Measurements from ENCODE around the gene KERA. TPM values are rescaled to one million over a fixed set of nuclear protein-coding genes. Genes with fewer than 3 reads are reported as not detected.

The KERA gene
- total RNA-seq, 6 experiments from 2014 or later, result not detected

- H3K27me3 ChIP-seq, result no peaks in the 10 kb centered on the region
- ATAC-seq (no peak), DNase-seq (no peak)
- no peaks in the 10 kb centered on the region for H3K9me3 ChIP-seq
- H3K4me3 ChIP-seq, result no peak overlapping the region
- no peaks in the 10 kb centered on the region for H3K4me1 ChIP-seq
- TF ChIP-seq CTCF (IDR thresholded peaks at IDR 0.05) (no peak), POLR2A (IDR thresholded peaks at IDR 0.05) (no peak)
- WGBS (ENCODE audit: insufficient coverage, low coverage, low lambda C conversion rate, missing lambda C conversion rate), result 33% methylated on average over 1 of the region's 1 CpG
- no peaks in the 10 kb centered on the region for H3K36me3 ChIP-seq
- intact Hi-C loops (cut with DNase I), result no loop called here
- H3K27ac ChIP-seq, result no peak overlapping the region
Measured at GRCh38 chr12:91023326-91024004, 34.4 kb downstream of the KERA start.

GRCh38 chr12:91021076-91021475 is 36.7 kb downstream of the KERA start:
- TF ChIP-seq CTCF (IDR thresholded peaks at IDR 0.05), result no peak
- no peak for TF ChIP-seq POLR2A (IDR thresholded peaks at IDR 0.05)
- no peaks in the 10 kb centered on the region for H3K27me3 ChIP-seq
- no peaks in the 10 kb centered on the region for H3K4me1 ChIP-seq
- intact Hi-C loops (cut with DNase I), result no loop called here
- no peak for DNase-seq
- H3K27ac ChIP-seq, result no peak overlapping the region
- 40% methylated on average over 2 of the region's 2 CpGs for WGBS (ENCODE audit: insufficient coverage, low coverage, low lambda C conversion rate, missing lambda C conversion rate)
- no peak for ATAC-seq
- no peaks in the 10 kb centered on the region for H3K9me3 ChIP-seq
- no peaks in the 10 kb centered on the region for H3K36me3 ChIP-seq
- no peak overlapping the region for H3K4me3 ChIP-seq

GRCh38 chr12:91019455-91019854 is 38.4 kb downstream of the KERA start:
- H3K4me1 ChIP-seq, result no peaks in the 10 kb centered on the region
- no peaks in the 10 kb centered on the region for H3K36me3 ChIP-seq
- TF ChIP-seq CTCF (IDR thresholded peaks at IDR 0.05) (no peak), POLR2A (IDR thresholded peaks at IDR 0.05) (no peak)
- DNase-seq (no peak), ATAC-seq (no peak)
- WGBS (ENCODE audit: insufficient coverage, low coverage, low lambda C conversion rate, missing lambda C conversion rate), result 65% methylated on average over 4 of the region's 4 CpGs
- no peaks in the 10 kb centered on the region for H3K27me3 ChIP-seq
- H3K9me3 ChIP-seq, result no peaks in the 10 kb centered on the region
- H3K4me3 ChIP-seq, result no peak overlapping the region
- intact Hi-C loops (cut with DNase I), result no loop called here
- H3K27ac ChIP-seq, result no peak overlapping the region

GRCh38 chr12:91017511-91018263 is 40.1 kb downstream of the KERA start:
- H3K36me3 ChIP-seq, result no peaks in the 10 kb centered on the region
- no peak for ATAC-seq
- intact Hi-C loops (cut with DNase I), result no loop called here
- WGBS (ENCODE audit: insufficient coverage, low coverage, low lambda C conversion rate, missing lambda C conversion rate), result 36% methylated on average over 5 of the region's 5 CpGs
- H3K9me3 ChIP-seq, result no peaks in the 10 kb centered on the region
- H3K4me3 ChIP-seq, result no peak overlapping the region
- no peak for DNase-seq
- H3K27me3 ChIP-seq, result no peaks in the 10 kb centered on the region
- no peak overlapping the region for H3K27ac ChIP-seq
- TF ChIP-seq POLR2A (IDR thresholded peaks at IDR 0.05) (no peak), CTCF (IDR thresholded peaks at IDR 0.05) (no peak)
- no peaks in the 10 kb centered on the region for H3K4me1 ChIP-seq

Measured in right lobe of liver (tissue), 6 donors.